GM21381 (cell line): ENCODE results near the gene EMCN.
"Not testable (repeated sequence)": the region's sequence is repeated elsewhere in the genome, so short reads cannot be mapped to it uniquely, and the experiment has no call there.

Source experiments
- ATAC-seq: cut with Tn5 transposase; IDR thresholded peaks from one replicate; pipeline ENCODE4 v1.9.1; 2021; ENCODE audit warnings: mild to moderate bottlenecking, moderate library complexity; ENCODE audit not compliant: unreplicated experiment

The EMCN gene

GRCh38 chr4:100517864-100518341 lies at the start of gene EMCN:
Gene EMCN, minus strand, starts transcription at chr4:100518022. Its CDS starts 108 bp downstream, at chr4:100517914.
- ATAC-seq: no peak

DNA sequence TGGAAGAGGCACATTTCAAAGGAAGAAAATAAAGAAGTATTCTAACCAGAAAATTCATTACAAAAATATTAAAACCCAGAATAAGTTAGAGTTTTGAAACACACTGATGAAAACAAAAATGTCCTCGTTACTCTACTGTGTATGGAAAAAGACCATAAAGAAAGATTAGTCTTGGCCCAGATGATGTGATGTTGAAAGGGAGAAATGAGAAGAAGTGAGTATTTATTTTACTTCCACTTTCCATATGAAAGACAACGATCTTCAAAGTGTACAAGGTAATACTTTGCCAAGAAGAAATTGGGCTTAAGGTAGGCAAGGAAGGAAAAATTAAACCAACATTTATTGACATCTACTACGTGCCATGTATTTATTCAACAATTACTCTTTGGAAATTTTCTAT lies 48.6 kb upstream of the EMCN start:
- no peak for ATAC-seq

DNA sequence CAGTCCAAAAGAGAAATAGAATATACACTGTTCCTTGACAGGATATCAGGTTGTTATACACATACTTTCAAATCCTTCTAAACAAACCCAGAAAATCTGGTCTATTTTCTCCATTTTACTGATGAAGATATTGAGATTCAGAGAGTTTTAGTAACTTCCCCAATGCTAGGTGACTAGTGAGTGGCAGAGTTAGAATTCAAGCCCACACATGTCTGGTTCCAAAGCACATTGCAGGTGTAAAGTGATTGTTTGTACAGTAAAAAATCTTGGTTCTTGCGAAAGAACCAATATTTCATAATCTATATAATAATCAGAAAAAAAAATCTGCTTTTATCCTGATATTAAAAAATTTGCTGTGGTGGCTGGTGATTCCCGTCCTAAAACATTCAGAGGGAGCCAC lies 39.5 kb upstream of the EMCN start:
- ATAC-seq: no peak

DNA sequence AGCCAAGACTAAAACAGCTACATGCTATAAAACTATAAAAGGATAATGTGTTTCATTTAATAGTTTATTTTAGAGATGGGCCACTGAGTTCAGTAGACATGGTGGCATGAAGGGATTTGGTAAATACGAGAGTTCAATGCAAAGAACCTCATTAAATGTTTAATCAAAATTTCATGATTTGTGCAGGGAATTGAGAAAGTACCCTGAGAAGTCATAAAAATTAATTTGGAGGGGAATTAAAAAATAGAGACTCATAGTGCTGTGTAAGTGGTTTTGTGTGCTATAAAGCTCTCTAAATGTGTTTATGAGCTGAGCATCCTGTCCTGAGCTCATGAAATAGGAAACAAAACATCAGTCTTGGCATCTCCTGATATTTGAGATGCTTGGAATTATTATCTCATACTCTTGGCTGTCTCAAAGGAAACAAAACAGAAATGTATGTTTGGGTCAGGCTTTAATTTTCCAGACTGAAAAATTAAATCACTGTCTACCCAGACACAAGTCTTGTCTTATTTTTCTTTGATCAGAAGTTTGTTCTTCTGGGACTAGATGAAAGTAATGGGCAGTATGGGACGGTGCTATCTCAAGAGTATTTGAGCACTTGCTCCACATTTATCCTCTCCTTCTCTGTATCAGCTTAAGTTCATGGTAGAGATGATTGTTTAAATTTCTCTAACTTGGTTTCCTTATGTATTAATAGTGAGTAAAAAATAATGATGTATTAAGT lies 38.0 kb upstream of the EMCN start:
- no peak for ATAC-seq

DNA sequence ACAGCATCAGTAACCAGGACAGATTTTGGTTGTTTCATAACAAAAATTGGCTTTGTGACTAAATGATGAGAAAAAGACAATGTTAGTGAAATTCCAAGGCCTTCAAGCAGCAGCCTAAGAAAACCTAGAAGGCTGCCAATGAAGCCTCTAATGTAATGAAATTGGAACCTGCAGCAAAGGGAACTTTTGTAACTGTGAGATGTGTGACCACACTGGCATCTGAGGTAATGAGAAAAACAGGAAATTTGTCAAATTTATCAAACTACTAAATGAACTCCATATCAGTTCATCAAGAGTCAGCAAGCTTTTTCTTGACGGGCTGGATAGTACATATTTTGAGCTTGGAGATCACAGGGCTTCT lies 30.4 kb upstream of the EMCN start:
- ATAC-seq: no peak

GRCh38 chr4:100547541-100548199 lies 29.8 kb upstream of the EMCN start:
- ATAC-seq: no peak

GRCh38 chr4:100545427-100545826 lies 27.6 kb upstream of the EMCN start:
- ATAC-seq: no peak

DNA sequence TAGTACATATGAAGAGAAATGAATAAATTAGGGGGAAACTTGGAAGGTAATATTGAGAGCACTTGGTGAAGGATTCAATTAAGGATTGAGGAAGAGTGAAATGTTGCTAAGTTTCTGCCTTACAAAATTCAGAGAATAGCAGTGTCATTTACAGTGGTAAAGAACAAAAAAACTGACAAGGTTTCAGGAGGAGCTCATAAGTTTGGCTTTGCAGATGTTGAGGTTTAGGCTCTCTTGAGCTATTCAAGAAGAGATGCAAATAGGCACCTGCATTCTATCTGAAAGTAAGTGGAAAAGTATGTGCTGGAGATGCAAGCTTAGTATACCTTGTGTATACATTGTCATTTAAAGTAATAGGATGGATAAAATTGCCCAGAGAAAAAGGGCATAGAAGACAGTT lies 22.3 kb upstream of the EMCN start:
- no peak for ATAC-seq

- ATAC-seq: no peak
Observed at GRCh38 chr4:100539706-100540105, 21.9 kb upstream of the EMCN start.

- ATAC-seq: no peak
Observed at GRCh38 chr4:100533741-100534140, 15.9 kb upstream of the EMCN start.

DNA sequence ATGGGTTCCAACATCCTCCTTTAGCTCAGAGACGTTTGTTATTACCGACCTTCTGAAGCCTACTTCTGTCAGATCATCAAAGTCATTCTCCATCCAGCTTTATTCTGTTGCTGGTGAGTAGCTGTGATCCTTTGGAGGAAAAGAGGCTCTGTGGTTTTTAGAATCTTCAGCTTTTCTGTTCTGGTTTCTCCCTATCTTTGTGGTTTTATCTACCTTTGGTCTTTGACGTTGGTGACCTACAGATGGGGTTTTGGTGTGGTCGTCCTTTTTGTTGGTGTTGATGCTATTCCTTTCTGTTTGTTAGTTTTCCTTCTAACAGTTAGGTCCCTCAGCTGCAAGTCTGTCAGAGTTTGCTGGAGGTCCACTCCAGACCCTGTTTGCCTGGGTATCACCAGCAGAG lies 12.3 kb upstream of the EMCN start:
- not testable (repeated sequence) for ATAC-seq

- no peak for ATAC-seq
Observed at GRCh38 chr4:100525686-100526085, 7.9 kb upstream of the EMCN start.

DNA sequence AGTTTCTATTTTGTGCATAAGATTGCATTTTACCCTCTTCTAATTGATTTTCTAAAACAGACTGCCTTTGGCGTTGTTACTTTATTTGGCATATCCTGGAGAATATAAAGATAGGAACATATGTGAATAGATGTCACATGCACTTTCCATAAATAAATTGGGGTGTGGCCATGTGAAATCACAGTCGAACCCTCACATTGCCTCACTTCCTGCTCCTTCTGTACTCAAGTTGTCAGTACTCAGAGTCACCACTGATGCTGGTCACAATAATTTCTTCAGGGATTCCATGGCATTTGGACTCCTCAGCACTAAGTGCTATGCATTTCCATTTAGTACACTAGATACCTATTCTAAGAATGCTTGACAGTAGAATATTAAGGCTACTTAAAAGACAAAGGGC lies 1.4 kb upstream of the EMCN start:
- no peak for ATAC-seq

DNA sequence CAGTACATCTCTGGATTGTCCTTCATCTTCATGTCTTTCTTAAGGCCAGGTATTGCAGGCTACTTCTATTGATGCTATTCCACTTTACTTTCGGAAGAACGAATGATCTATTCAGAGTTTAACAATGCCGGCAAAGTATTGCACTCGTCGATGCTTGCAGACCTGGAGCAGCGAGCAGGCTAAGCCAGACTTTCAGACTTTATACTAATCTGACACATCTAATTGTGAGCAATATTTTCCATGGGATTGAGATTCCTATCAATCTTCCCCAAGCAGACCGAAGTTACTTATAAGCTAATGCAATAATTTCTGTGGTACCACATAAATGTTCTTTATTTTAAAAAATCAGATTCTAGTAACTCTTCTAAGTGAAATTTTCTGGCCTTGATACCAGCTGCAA lies 1.6 kb downstream of the EMCN start:
- no peak for ATAC-seq

DNA sequence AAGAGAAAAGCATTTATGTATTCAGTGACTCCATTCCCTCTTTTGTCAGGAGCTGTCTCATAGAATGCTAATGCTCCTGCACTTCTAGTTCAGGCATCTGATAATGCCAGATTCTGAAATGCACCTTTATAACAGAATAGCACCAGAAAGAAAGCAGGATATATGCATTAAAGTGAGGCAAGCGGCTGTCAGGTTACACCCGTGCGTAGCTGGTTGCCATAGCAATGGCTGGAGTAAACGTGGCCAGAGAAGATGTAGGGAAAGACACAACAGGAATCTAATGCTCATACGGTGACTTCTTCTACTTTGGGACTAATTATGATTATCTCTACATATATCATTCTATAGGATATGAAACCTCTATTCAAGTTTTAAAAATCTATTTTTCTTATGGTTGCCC lies 5.9 kb downstream of the EMCN start:
- no peak for ATAC-seq

- ATAC-seq: no peak
Observed at GRCh38 chr4:100510551-100510950, 7.3 kb downstream of the EMCN start.

DNA sequence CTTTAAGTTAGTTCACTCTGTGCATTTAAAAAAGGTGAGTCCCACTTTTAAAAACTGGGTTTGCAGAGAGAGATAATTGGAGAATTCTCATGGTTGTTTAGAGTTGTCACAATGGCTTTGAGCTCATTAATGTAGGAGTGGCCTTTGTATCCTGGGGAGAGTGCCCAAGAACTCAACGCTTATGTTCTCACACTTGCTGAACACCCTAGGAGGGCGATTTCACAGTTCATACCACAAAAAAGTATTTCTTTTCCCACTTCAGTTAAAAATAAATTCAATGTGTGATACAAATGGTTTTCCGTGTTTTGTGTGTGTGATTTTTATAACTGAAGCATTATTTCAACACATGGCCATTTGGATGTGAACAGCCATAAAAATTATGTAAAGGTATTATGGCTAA lies 8.4 kb downstream of the EMCN start:
- ATAC-seq: no peak

DNA sequence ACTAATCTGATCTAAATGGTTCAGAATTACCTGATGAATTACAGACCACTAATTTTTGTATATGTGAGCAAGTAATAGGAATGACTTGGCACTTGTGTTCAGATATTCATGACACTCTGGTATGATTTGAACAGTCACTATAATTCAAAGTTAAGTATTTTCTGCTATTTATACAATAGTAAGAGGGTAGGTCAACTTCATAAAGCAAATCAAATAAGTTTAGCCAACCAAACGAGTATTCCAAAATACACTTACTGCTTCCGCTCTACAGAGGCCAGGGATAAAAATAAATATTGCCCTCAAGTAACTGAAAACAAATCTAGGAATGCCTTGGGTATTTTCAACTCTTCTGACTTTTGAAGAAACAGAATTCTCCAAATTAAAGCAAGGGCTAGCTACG lies 9.1 kb downstream of the EMCN start:
- ATAC-seq: no peak

DNA sequence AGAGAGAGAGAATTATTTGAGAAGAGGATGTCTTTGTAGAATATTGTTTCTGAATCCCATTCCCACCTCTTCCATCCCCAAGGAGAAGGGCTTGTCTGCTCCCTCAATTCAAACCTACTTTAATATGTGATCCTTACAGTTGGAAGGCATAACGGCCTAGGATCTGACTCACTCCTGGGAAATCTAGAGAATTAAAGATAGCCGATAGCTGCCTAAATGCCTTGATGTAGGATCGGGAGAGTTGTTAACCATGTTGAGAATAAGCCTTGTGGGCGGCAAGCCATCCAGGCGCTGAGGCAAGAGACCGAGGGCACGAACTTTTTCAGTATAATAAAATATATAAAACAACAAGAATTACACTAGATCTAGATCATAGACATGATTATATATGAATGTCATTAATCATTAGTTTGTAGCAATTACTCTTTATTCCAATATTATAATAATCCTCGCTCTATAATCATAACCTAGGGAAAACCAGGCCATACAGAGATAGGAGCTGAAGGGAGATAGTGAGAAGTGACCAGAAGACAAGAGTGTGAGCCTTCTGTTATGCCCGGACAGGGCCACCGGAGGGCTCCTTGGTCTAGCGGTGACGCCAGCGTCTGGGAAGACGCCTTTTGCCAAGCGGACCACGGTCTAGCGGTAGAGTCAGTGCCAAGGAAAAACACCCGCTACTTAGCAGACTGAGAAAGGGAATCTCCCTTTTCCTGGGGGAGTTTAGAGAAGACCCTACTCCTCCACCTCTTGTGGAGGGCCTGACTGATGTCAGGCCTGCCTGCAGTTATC lies 13.5 kb downstream of the EMCN start:
- no peak for ATAC-seq

GRCh38 chr4:100497791-100498190 lies 20.0 kb downstream of the EMCN start:
- ATAC-seq: no peak

DNA sequence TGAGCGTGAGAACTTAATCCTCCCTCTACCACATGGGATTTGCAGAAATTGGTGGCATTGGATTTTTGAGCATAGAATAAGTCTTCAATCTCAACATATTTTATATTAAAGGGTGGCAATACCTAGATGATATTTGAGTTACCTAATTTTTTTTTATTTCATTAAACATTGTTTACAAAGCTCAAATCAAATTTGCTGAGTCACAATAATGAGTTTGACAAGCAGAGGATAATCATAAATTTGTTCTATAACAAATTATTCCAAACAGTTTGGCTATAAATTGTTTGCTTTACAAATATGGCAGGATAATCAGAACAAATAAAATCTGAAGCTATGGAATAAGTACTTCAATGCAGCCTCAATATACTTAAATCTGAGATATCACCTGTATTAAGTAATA lies 22.7 kb downstream of the EMCN start:
- no peak for ATAC-seq

- no peak for ATAC-seq
Observed at GRCh38 chr4:100494166-100494565, 23.7 kb downstream of the EMCN start.
